GM06990 (cell line): ENCODE data around the gene ADAD2.
A peak's percentile ranks its signal among the peaks of the same experiment; 100 is the strongest.

Experiments
- DNase-seq: peaks from one replicate; pipeline ENCODE4 v3.0.0-alpha.2; 2011; ENCODE audit not compliant: insufficient read length; ENCODE audit errors: extremely low read depth
- H3K27me3 ChIP-seq: replicated peaks from 2 replicates; pipeline ENCODE4 v1.6.0; 2011; ENCODE audit warnings: low read length; ENCODE audit not compliant: control insufficient read depth, insufficient read depth
- H3K36me3 ChIP-seq: 2 replicates; pipeline ENCODE4 v1.5.1; 2011; ENCODE audit warnings: low read length; ENCODE audit not compliant: control insufficient read depth, insufficient read depth
- H3K4me3 ChIP-seq: replicated peaks from 2 replicates; pipeline ENCODE4 v1.5.1; 2011; ENCODE audit warnings: low read depth, mild to moderate bottlenecking, control low read depth, low read length
- TF ChIP-seq, protein P1 (sequence below): IDR thresholded peaks from 2 replicates; pipeline ENCODE4 v1.5.1; 2011; ENCODE audit warnings: low read length, control low read depth, mild to moderate bottlenecking, inconsistent platforms; ENCODE audit not compliant: insufficient read depth, poor library complexity, severe bottlenecking

ADAD2 gene

DNA sequence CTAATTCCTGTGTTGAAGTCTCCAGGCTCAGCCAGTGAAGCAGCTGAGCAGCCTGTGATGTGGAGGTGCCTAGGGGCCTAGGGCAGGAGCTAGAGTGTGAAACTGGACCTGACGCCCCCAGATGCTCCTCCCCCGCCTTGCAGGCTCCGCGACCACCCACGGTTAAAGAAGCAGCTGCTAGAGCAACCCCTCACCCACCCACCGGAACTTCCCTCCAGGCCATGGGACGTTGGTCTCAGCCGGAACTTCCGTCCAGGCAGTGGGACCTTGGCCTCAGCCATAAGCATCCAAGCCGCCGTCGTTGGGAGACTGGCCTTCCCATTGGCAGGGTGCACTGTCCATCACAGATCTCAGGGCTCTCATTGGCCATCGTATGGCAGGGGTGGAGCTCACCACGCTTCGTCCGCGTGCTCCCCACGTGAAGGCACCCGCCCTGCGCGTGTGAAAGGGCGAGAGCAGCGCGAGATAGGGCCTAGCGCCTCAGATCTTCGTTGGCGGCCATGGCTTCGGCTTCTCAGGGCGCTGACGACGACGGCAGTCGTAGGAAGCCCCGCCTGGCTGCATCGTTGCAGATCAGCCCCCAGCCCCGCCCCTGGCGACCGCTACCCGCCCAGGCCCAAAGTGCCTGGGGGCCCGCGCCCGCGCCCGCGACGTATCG, at the start of gene ADAD2:
ADAD2 (plus strand) TSS at position 427 of the 658 bp plus-strand sequence; CDS start at position 501, 74 bp downstream.
- DNase-seq: no peak
- no peaks in the 10 kb centered on the region for H3K27me3 ChIP-seq
- H3K4me3 ChIP-seq: no peak within 1 kb of the TSS
- H3K36me3 ChIP-seq: no peaks in the 10 kb centered on the region
- TF ChIP-seq, protein P1, sequence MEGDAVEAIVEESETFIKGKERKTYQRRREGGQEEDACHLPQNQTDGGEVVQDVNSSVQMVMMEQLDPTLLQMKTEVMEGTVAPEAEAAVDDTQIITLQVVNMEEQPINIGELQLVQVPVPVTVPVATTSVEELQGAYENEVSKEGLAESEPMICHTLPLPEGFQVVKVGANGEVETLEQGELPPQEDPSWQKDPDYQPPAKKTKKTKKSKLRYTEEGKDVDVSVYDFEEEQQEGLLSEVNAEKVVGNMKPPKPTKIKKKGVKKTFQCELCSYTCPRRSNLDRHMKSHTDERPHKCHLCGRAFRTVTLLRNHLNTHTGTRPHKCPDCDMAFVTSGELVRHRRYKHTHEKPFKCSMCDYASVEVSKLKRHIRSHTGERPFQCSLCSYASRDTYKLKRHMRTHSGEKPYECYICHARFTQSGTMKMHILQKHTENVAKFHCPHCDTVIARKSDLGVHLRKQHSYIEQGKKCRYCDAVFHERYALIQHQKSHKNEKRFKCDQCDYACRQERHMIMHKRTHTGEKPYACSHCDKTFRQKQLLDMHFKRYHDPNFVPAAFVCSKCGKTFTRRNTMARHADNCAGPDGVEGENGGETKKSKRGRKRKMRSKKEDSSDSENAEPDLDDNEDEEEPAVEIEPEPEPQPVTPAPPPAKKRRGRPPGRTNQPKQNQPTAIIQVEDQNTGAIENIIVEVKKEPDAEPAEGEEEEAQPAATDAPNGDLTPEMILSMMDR: no peak

DNA sequence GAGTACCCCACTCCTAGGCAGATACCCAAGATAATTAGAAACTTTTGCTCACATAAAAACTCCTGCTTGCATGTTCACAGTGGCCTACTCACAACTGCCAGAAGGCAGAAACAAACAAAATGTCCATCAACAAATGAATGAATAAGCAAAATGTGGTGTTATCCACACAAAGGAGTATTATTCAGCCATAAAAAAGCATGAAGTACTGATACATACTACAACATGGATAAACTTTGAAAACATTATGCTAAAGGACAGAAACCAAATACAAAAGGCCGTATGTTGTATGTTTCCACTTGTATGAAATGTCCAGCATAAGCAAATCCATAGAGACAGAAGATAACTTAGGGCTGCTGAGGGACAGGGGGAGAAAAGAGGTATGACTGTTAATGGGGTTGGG, 47.9 kb upstream of the ADAD2 start:
- Histone ChIP-seq H3K4me3 (no peak overlapping the region), H3K36me3 (no peaks in the 10 kb centered on the region), H3K27me3 (no peaks in the 10 kb centered on the region)
- TF ChIP-seq, protein P1: no peak
- DNase-seq: no peak

DNA sequence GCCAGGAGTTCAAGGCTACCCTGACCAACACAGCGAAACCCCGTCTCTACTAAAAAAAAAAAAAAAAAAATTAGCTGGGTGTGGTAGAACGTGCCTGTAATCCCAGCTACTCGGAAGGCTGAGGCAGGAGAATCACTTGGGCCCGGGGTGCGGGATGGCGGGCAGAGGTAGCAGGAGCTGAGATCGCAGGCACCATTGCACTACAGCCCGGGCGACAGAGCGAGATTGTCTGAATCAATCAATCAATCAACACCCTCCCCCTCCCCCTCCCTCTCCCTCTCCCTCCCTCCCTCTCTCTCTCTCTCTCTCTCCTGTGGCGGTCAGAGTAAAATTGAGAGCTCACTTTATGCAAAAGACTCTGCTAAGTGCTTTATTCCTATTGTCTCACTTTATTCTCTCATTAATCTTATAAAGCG, 47.2 kb upstream of the ADAD2 start:
- TF ChIP-seq, protein P1: no peak
- no peak for DNase-seq
- H3K36me3 ChIP-seq: no peaks in the 10 kb centered on the region
- H3K27me3 ChIP-seq: no peaks in the 10 kb centered on the region
- H3K4me3 ChIP-seq: peak overlapping the region; percentile 88

DNA sequence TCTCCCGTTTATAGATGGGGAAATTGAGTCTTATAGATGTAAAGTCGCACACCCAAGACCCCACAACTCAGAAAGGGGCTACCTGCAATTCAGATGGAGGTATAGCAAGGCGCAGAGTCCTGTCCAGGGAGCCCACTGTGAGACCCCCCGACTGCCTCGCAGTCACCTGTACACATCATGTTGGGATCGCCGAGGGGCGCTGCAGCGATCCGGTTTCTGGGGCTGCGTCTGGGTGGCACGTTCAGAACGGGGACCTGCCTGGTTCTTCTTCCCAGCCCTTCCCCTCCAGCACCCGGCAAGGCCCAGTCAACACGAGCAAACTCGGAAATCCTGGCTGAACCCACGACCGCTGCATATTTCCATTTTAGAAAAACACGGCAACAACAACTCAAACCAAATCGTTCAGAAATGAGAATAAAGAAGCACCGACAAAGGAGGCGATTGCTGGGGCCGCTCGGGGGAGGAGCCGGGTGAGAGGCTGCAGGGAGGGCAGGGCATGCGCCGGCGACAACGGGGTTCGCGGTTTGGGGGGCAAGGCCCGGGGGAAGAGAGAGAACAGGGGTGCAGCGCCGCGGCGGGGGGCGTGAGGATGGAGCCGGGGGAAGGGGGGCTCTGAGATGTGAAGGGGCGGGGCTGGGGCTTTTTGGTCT, 46.6 kb upstream of the ADAD2 start:
- DNase-seq: peak; percentile 50
- H3K4me3 ChIP-seq: peak overlapping the region; percentile 88
- no peaks in the 10 kb centered on the region for H3K27me3 ChIP-seq
- no peaks in the 10 kb centered on the region for H3K36me3 ChIP-seq
- TF ChIP-seq, protein P1: peak; percentile 44

DNA sequence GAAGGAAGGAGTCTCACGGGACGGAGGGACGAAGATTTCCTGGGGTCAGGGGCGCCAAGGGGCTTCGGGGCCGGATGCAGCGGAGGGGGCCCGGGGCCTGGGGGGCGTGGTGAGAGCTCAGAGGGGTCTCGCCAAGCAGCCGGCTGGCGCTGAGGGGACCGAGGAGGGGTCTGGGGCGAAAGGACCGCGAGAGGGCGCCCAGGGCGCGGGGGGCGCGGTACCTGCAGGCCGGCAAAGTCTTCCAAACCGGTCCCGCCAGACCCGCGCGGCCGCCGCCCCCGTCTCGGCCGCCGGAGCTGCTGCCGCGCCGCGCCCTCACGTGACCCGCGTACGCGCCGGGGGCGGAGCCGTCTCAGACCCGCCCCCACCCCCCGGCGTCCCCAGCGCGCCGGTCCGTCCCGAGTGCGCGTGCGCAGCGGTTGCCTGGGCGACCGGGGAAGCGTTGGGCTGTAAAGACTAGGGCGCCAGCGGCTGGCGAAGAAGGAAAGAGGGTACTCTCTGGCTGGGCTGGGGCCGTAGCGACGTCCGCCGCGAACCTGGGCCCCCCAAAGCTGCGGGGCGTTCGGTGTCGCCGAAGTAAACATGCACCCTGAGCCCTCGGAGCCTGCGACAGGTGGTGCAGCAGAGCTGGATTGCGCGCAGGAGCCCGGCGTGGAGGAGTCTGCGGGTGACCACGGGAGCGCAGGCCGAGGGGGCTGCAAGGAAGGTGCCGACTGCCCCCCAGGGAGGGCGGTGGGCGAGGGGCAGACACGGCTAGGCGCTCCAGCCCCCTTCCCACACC, 45.9 kb upstream of the ADAD2 start, which contains the start of the genes DNAAF1 and HSDL1:
DNAAF1 (plus strand) TSS at position 450 of the 781 bp plus-strand sequence; CDS start at position 583, 133 bp downstream.
HSDL1 (minus strand) TSS at position 319 of the 781 bp plus-strand sequence. CDS start 13,856 bp downstream, outside the sequence.
- Histone ChIP-seq H3K4me3 (peak within 1 kb of the TSS; percentile 88), H3K27me3 (no peaks in the 10 kb centered on the region), H3K36me3 (no peaks in the 10 kb centered on the region)
- DNase-seq: peak; percentile 92
- TF ChIP-seq, protein P1: peak; percentile 7
